ENCODE data around the gene MED13L. TPM values are rescaled to one million over a fixed set of nuclear protein-coding genes. Genes with fewer than 3 reads are reported as not detected.
A peak's percentile ranks its signal among the peaks of the same experiment; 100 is the strongest.

MED13L gene
- total and polyA plus RNA-seq, 2 of the 8 experiments (the other 6 are each of a cell fraction or from before 2014, with no cell fraction given): 15.9 to 51.7 TPM

DNA sequence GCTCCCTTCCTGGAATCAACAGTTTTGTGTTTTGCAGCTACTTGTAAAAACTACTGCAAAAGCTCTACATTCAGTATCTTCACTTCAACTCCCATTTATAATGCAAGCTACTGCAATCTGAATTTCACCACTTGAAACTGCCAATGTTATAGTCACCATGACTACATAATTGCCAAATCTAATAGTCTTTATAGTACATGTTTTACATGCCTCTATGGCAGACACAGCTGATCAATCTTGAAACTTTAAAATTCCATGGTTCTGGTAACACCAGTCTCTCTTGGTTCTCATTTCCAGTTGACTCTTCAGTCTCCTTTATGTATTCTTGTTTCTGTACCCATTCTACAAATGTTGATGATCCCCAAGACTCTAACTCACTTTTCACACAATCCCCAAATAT is 185.9 kb downstream of the MED13L start:
- H3K4me2 ChIP-seq (ENCODE audit: insufficient read depth in 1 of 2, low read depth in 2 of 2, low read length in 2 of 2): no peak overlapping the region
- ChIA-PET CTCF (ENCODE audit: partially characterized antibody) (interaction anchor here (1.0 to 1.3 kb wide), 2 partner anchors 32 to 108 kb away, joined by 3 read pairs; no protein-coding TSS in a partner anchor), POLR2A (ENCODE audit: partially characterized antibody) (no interaction called here)
- H4K91ac ChIP-seq (replicated peaks; ENCODE audit: insufficient read length, low read length): no peak overlapping the region
- H4K20me1 ChIP-seq (replicated peaks in 1 of 2; ENCODE audit: control insufficient read depth in 1 of 2, insufficient read depth in 2 of 2, low read length in 2 of 2): no peaks in the 10 kb centered on the region
- no peak overlapping the region for H2AFZ ChIP-seq (ENCODE audit: low read length)
- no peak overlapping the region for H2BK20ac ChIP-seq (ENCODE audit: low read length)
- H3K4ac ChIP-seq (replicated peaks; ENCODE audit: insufficient read length, low read depth, low read length): no peak overlapping the region
- DNase-seq (ENCODE audit: low read depth in 1 of 2, low spot score in 2 of 2) (no peak), FAIRE-seq (no peak)
- H3K23me2 ChIP-seq (ENCODE audit: low read depth, low read length): 0 out of 2 replicates have a peak, but pooled peaks cover 2% of the 10 kb centered on the region
- H2AK5ac ChIP-seq (ENCODE audit: low read depth, low read length): no peak overlapping the region
- no peaks in the 10 kb centered on the region for H3K27me3 ChIP-seq (replicated peaks in 1 of 4; ENCODE audit: control insufficient read depth in 3 of 4, extremely low read depth in 1 of 4, insufficient read depth in 3 of 4, low read length in 3 of 4)
- no peak overlapping the region for H3K14ac ChIP-seq (ENCODE audit: insufficient read length)
- no peak overlapping the region for H3K27ac ChIP-seq (ENCODE audit: low read depth, low read length)
- H4K5ac ChIP-seq (ENCODE audit: insufficient read length, low read depth, low read length): no peak overlapping the region
- H2BK5ac ChIP-seq (ENCODE audit: low read depth, low read length): no peak overlapping the region
- no peak overlapping the region for H2BK15ac ChIP-seq (ENCODE audit: low read length)
- H3K18ac ChIP-seq (ENCODE audit: extremely low read depth, low read length): no peak overlapping the region
- H3K4me1 ChIP-seq (replicated peaks in 1 of 4; ENCODE audit: control insufficient read depth in 3 of 4, insufficient read depth in 4 of 4, low read length in 3 of 4): peaks cover 0 to 6% (median 3%) of the 10 kb centered on the region in 4 experiments; a peak in 2 of 7 replicates
- no peaks in the 10 kb centered on the region for H3K9me3 ChIP-seq (ENCODE audit: insufficient read depth in 2 of 2, low read depth in 1 of 2, low read length in 1 of 2)
- no peak overlapping the region for H3K23ac ChIP-seq (ENCODE audit: insufficient read length)
- no peak overlapping the region for H3K4me3 ChIP-seq (ENCODE audit: extremely low read depth in 1 of 4, insufficient read depth in 2 of 4, low read depth in 3 of 4, low read length in 4 of 4)
- peaks cover 2% of the 10 kb centered on the region; the same call in 1 of the 2 replicates for H3K79me1 ChIP-seq (ENCODE audit: low read depth, low read length)
- no peaks in the 10 kb centered on the region for H3K36me3 ChIP-seq (ENCODE audit: control insufficient read depth in 2 of 4, insufficient read depth in 4 of 4, low read length in 3 of 4)
- H3K56ac ChIP-seq (replicated peaks; ENCODE audit: insufficient read length, low read depth, low read length): no peak overlapping the region
- no peak overlapping the region for H2BK120ac ChIP-seq (replicated peaks; ENCODE audit: low read depth, low read length)
- no peak overlapping the region for H2BK12ac ChIP-seq (ENCODE audit: low read depth, low read length)
- H3K9ac ChIP-seq (replicated peaks in 1 of 4; ENCODE audit: extremely low read depth in 1 of 4, low read depth in 3 of 4, low read length in 3 of 4): peak overlapping the region in 1 of 4 experiments; percentile 34; a peak in 1 of 7 replicates
- H3K79me2 ChIP-seq (ENCODE audit: control insufficient read depth in 1 of 2, insufficient read depth in 2 of 2, low read length in 2 of 2): peaks cover 0 to 22% of the 10 kb centered on the region in 2 experiments; a peak in 3 of 4 replicates
- H4K8ac ChIP-seq (ENCODE audit: extremely low read depth, insufficient read depth, low read length): no peak overlapping the region
- TF ChIP-seq SP1 (IDR thresholded peaks at IDR 0.05; ENCODE audit: low read depth, low read length) (no peak), JUN (IDR thresholded peaks at IDR 0.05; ENCODE audit: low read depth, low read length) (no peak), KDM1A (IDR thresholded peaks at IDR 0.05; ENCODE audit: borderline replicate concordance, low read length) (no peak), EP300 (IDR thresholded peaks at IDR 0.05; ENCODE audit: borderline replicate concordance in 1 of 2, low read depth in 2 of 2, low read length in 2 of 2) (no peak), EGR1 (IDR thresholded peaks at IDR 0.05; ENCODE audit: borderline replicate concordance, low read depth, low read length) (no peak), KDM5A (IDR thresholded peaks at IDR 0.05; ENCODE audit: low read length) (no peak), CHD2 (IDR thresholded peaks at IDR 0.05; ENCODE audit: low read length) (no peak), GABPA (IDR thresholded peaks at IDR 0.05; ENCODE audit: borderline replicate concordance, insufficient read depth, low read length) (no peak), CBX5 (IDR thresholded peaks at IDR 0.05; ENCODE audit: low read depth, low read length) (no peak), SIX5 (IDR thresholded peaks at IDR 0.05; ENCODE audit: low read depth, low read length) (no peak), CEBPB (IDR thresholded peaks at IDR 0.05; ENCODE audit: low read depth, low read length) (no peak), CREB1 (IDR thresholded peaks at IDR 0.05) (no peak)
- TF ChIP-seq, protein P1, sequence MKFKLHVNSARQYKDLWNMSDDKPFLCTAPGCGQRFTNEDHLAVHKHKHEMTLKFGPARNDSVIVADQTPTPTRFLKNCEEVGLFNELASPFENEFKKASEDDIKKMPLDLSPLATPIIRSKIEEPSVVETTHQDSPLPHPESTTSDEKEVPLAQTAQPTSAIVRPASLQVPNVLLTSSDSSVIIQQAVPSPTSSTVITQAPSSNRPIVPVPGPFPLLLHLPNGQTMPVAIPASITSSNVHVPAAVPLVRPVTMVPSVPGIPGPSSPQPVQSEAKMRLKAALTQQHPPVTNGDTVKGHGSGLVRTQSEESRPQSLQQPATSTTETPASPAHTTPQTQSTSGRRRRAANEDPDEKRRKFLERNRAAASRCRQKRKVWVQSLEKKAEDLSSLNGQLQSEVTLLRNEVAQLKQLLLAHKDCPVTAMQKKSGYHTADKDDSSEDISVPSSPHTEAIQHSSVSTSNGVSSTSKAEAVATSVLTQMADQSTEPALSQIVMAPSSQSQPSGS (IDR thresholded peaks at IDR 0.05; ENCODE audit: low read length): no peak
